LNCAP (cell line): ENCODE measurements around the gene KRTAP4-1.

Experiments
- TF ChIP-seq, protein P1 (sequence below): fragments of 450-650 bp; IDR thresholded peaks from 2 replicates; pipeline ENCODE4 v1.5.1; 2017; ENCODE audit warnings: mild to moderate bottlenecking

KRTAP4-1 gene

GRCh38 chr17:41186872-41187271 lies 2.2 kb upstream of the KRTAP4-1 start:
- TF ChIP-seq, protein P1, sequence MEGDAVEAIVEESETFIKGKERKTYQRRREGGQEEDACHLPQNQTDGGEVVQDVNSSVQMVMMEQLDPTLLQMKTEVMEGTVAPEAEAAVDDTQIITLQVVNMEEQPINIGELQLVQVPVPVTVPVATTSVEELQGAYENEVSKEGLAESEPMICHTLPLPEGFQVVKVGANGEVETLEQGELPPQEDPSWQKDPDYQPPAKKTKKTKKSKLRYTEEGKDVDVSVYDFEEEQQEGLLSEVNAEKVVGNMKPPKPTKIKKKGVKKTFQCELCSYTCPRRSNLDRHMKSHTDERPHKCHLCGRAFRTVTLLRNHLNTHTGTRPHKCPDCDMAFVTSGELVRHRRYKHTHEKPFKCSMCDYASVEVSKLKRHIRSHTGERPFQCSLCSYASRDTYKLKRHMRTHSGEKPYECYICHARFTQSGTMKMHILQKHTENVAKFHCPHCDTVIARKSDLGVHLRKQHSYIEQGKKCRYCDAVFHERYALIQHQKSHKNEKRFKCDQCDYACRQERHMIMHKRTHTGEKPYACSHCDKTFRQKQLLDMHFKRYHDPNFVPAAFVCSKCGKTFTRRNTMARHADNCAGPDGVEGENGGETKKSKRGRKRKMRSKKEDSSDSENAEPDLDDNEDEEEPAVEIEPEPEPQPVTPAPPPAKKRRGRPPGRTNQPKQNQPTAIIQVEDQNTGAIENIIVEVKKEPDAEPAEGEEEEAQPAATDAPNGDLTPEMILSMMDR: no peak

DNA sequence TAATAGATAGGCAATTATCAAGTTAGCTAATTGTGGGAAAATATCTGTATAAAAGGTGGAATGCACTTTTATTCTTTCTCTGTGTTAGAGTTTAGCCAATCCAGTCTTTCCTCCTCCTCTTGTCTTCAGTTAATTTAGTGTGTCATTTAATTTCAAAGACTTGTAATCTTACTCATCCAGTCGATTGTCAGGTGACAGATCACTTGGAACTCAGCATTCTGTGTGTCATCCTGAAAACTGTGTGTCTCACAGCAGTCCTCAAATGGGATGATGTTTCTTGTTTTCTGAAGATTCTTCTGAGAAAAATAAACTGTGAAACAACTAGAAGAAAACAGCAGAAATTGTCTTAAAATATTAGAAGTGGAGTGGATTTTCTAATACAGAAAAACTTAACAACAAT lies 290 bp upstream of the KRTAP4-1 start:
- TF ChIP-seq, protein P1: no peak

DNA sequence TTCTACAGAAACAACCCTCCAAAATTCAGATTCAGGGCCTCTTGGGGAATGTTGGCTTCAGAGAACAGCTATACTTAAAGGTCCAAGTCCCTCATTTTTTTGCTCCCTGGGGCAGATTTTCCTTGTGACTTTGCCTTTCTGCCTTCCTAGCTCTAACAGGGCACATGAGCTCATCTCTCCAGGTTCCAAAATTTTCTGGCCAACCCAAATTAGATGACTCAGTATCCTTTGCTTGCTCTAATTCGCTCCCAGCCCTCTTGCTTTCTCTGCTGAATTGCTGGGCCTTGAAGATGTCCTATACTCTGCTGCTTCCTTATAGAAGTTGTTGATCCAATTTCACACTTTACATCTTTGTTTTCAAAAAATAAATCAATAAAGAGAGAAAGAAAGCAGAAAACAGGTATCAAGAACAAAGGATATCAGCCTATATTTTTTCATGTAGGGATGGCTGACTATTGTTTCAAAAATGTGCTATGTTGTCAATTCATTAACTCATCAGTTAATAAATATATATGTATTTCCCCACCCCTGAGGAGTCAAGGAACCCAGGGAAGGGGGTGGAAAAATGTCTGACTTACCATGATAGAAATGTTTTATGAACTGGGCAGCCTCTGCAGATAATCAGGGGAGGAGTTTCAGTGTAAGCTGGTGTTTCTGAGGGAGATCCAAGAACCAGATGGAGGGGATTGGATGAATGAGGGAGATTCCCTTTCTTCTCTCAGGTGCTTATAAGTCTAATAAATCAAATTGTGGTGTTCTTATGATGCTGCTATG lies 5.7 kb downstream of the KRTAP4-1 start:
- TF ChIP-seq, protein P1: no peak

GRCh38 chr17:41178341-41178740 lies 6.4 kb downstream of the KRTAP4-1 start:
- TF ChIP-seq, protein P1: no peak

DNA sequence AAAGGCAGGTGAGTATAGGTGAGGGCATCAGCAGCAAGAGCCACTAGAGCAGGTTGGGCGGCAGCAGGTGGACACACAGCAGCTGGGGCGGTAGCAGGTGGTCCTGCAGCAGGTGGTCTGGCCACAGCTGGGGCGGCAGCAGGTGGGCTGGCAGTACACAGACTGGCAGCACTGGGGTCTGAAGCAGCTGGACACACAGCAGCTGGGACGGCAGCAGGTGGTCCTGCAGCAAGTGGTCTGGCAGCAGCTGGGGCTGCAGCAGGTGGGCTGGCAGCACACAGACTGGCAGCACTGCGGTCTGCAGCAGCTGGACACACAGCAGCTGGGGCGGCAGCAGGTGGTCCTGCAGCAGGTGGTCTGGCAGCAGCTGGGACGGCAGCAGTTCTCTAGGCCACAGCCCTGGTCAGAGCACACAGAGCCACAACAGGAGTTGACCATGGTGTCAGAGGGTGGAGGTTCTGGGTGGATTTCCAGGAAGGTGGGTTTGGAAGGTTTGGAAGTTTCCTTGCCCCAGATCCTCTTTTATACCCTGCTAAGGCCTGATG lies 6.9 kb downstream of the KRTAP4-1 start, which contains the start of gene KRTAP4-2:
Gene KRTAP4-2 (minus strand): TSS at position 495 of the 545 bp plus-strand sequence. CDS start 57 bp downstream, at position 438.
- TF ChIP-seq, protein P1: no peak

- TF ChIP-seq, protein P1: no peak
These were observed 7.8 kb downstream of the KRTAP4-1 start for GRCh38 chr17:41176744-41177387.

DNA sequence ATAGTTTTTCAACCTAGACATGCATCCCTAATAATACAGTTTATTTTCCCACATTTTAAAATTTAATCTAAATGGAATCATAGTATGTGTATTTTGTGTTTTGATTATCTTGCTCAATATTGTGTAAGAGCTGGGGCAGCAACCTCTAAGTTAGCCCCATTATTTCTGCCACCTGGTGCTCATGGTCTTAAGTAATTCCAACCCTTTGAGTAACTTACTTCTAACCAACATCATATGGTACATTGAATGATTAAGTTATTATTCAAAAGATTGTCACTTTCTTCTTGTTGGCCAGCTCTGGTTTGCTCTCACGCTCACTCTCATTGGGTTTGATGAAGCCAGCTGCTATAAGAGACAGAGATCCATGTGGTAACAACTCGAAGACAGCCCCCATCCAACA lies 12.8 kb downstream of the KRTAP4-1 start:
- TF ChIP-seq, protein P1: no peak
